Measurements from ENCODE around the gene MDH2.
"Not testable (repeated sequence)": the region's sequence is repeated elsewhere in the genome, so short reads cannot be mapped to it uniquely, and the experiment has no call there.

The MDH2 gene

GRCh38 chr7:76047811-76048667 lies at the start of gene MDH2, which contains the start of gene STYXL1:
Gene MDH2, plus strand, starts transcription at chr7:76048106. Its CDS starts 55 bp downstream, at chr7:76048161.
Gene STYXL1, minus strand, starts transcription at chr7:76048000. Its CDS starts 17,477 bp downstream, at chr7:76030523.
- peak; percentile 82 for DNase-seq (ENCODE audit: low read depth)

GRCh38 chr7:76000566-76000965 lies 47.3 kb upstream of the MDH2 start:
- no peak for DNase-seq (ENCODE audit: low read depth)

GRCh38 chr7:76002139-76002538 lies 45.8 kb upstream of the MDH2 start:
- no peak for DNase-seq (ENCODE audit: low read depth)

GRCh38 chr7:76002822-76003221 lies 45.1 kb upstream of the MDH2 start:
- no peak for DNase-seq (ENCODE audit: low read depth)

GRCh38 chr7:76003351-76003750 lies 44.6 kb upstream of the MDH2 start:
- no peak for DNase-seq (ENCODE audit: low read depth)

- not testable (repeated sequence) for DNase-seq (ENCODE audit: low read depth)
Observed at GRCh38 chr7:76005004-76005403, 42.9 kb upstream of the MDH2 start.

GRCh38 chr7:76008156-76008687 lies 39.7 kb upstream of the MDH2 start:
- DNase-seq (ENCODE audit: low read depth), result no peak

- DNase-seq (ENCODE audit: low read depth), result no peak
Observed at GRCh38 chr7:76009672-76010600, 38.0 kb upstream of the MDH2 start.

GRCh38 chr7:76011442-76011861 lies 36.5 kb upstream of the MDH2 start:
- no peak for DNase-seq (ENCODE audit: low read depth)

- no peak for DNase-seq (ENCODE audit: low read depth)
Observed at GRCh38 chr7:76016191-76016947, 31.5 kb upstream of the MDH2 start.

- not testable (repeated sequence) for DNase-seq (ENCODE audit: low read depth)
Observed at GRCh38 chr7:76018520-76018919, 29.4 kb upstream of the MDH2 start.

GRCh38 chr7:76020031-76020714 lies 27.7 kb upstream of the MDH2 start:
- peak; percentile 60 for DNase-seq (ENCODE audit: low read depth)

GRCh38 chr7:76022026-76022780 lies 25.7 kb upstream of the MDH2 start:
- no peak for DNase-seq (ENCODE audit: low read depth)

- no peak for DNase-seq (ENCODE audit: low read depth)
Observed at GRCh38 chr7:76023002-76023401, 24.9 kb upstream of the MDH2 start.

GRCh38 chr7:76029682-76030081 lies 18.2 kb upstream of the MDH2 start:
- not testable (repeated sequence) for DNase-seq (ENCODE audit: low read depth)

- DNase-seq (ENCODE audit: low read depth), result no peak
Observed at GRCh38 chr7:76031964-76032363, 15.9 kb upstream of the MDH2 start.

- no peak for DNase-seq (ENCODE audit: low read depth)
Observed at GRCh38 chr7:76037310-76037709, 10.6 kb upstream of the MDH2 start.

- no peak for DNase-seq (ENCODE audit: low read depth)
Observed at GRCh38 chr7:76040126-76040525, 7.8 kb upstream of the MDH2 start.

- no peak for DNase-seq (ENCODE audit: low read depth)
Observed at GRCh38 chr7:76044375-76044865, 3.5 kb upstream of the MDH2 start.

- no peak for DNase-seq (ENCODE audit: low read depth)
Observed at GRCh38 chr7:76047305-76047810, 548 bp upstream of the MDH2 start.

All from activated gamma-delta T cell treated with anti-CD3 and anti-CD28 coated beads, Interleukin-2, amount 50 U/mL, for 16 hours (primary cell).